ENCODE measurements around the gene RNPS1. TPM values are rescaled to one million over a fixed set of nuclear protein-coding genes. Genes with fewer than 3 reads are reported as not detected.
A peak's percentile ranks its signal among the peaks of the same experiment; 100 is the strongest.

Gene RNPS1
- total RNA-seq, 1 donor from 2014 or later = 64.5 TPM

DNA sequence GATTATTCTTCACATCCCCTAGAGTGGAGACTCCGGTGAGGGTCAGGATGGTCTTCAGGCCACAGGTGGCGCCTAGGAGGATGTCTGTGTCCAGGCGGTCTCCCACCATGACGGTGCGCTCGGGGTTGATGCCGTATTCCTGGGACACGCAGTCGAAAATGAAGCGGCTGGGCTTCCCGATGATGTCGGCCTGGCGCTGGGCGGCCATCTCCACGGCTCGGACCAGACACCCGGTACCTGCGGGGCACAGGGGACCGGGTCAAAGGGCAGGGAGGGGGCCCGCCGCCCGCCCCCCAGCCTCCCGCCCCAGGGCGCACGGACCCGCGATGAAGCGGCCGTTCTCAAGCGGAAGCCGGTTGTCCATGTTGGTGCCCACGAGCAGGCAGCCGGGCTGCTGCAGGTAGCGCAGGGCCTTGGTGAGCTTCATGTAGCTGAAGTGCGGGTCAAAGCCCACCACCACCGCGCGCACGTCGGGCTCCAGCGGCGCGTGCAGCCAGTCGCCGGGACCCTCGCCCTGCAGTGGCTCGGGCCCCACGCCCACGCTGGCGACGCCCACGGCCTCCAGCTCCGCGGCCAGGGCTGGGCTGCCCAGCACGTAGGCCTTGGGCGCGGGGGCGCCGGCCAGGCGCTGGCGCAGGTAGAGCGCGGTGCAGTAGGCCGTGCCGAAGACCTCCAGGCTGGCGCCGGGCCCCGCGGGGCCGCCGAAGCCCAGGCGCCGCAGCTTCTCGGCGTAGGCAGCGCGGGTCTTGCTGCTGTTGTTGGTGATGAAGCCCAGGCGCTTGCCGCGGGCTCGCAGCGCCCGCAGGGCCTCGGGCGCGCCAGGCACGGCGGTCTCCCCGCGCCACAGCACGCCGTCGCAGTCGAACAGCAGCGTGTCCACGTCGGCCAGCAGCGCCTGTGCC lies 53.9 kb downstream of the RNPS1 start:
- DNase-seq (ENCODE audit: low read depth, low spot score) = no peak

DNA sequence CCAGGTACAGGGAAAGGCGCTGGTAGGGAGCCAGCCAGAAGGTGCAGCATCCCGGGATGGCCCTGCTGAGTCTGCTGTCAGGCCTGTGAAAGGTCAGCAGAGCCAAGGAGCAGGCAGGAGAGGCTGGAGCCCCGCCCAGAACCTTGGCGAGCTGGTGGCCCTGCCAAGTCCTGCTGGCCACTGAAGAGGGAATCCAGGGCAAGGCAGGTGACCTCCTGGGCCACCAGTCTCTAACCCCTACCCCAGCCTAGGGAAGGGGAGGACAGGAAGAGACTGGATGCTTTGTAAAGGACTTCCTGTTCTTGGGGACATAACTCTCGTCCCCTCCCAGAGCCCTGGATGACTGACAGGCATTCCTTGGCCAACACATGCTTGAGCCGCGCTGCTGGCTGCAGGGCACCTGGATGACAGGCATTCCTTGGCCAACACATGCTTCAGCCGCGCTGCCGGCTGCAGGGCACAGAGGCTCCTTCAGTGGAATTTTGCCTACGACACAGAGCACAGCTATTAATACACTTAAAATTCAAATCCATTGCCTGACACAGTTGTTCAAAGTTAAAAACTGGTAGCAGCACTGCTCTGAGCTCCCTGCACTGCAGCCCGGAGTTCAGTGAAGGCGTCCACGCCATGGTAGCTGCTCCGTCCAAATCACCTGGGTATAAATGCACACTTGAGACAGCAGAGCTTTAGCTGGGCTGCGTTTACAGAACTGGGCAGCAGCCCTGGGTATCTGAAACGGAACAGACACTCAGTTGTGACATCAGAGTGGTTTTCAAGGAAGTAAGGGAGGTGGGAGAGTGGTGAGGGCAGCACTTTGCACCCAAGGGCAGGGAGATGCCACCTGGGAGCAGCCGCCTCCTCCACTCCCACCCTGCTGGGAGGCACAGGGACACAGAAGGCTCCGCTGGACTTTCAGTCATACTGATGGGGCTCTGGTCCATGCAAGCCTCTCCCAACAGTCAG lies 55.3 kb downstream of the RNPS1 start:
- no peak for DNase-seq (ENCODE audit: low read depth, low spot score)

DNA sequence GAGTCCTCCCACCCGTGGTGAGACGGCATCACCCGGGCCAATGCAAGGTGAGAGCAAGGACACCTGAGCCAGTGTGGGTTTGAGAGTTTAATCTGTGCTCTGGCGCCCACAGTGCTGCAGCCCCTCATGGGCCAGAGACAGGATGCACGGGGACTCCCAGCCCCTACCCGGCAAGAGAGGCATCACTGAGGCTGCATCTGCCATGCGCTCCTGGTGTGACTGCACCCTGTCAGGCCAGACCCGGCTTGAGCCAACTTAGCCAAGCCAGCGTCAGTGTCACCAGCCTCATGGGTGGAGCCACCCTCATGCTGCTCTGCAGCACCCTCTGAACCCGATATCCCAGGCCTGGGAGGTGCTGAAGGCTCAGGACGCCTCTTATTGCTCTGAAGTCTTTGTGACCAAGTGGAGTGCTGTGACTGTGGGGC lies 56.0 kb downstream of the RNPS1 start:
- no peak for DNase-seq (ENCODE audit: low read depth, low spot score)

DNA sequence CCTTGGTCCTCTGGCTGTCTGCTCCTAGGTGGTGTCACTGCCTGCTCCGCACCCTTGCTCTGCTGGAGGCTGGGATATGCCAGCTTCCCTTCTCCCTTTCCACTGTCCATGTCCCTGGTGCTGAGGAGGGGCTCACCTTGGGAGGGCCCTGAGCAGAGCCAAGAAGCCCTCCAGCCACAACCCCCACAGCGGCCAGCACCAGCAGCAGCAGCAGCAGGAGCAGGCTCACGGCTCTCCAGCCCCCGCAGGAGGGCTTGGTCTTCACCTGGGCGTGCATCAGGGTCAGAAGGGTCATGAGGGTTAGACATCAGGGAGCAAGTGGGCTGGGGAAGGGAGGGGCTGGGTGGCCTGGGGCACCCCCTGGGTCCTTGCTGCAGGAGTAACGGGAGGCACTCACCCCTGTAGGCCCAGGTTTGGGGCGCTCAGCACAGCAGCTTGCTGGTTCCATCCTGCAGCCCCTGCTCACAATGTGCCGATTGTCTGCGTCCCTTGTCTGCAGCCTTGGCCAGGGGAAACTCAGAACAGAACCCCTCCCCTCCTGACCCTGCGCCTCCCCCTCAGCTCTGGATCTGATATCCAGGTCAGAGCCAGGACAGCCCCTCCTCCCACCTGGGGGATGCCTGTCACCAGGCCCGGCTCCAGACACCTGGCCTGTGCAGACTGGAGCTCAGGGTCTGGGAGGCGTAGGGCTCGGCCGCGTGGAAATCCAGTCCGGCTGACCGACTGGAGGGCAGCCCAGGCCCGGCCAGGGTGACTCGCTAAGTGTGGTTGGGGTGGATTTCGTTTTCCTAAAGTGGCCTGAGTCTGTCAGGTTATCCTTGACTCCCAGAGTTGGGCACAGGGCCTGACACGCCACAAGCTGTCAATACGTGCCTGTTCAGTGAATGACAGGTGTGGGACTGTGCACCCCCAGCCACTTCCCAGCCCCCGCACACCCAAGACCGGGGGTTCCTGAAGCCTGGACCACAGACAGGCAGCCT lies 57.2 kb downstream of the RNPS1 start, which contains the start of gene BRICD5:
Gene BRICD5 (minus strand): TSS at position 478 of the 980 bp plus-strand sequence. CDS start 30 bp downstream, at position 448.
- no peak for DNase-seq (ENCODE audit: low read depth, low spot score)

DNA sequence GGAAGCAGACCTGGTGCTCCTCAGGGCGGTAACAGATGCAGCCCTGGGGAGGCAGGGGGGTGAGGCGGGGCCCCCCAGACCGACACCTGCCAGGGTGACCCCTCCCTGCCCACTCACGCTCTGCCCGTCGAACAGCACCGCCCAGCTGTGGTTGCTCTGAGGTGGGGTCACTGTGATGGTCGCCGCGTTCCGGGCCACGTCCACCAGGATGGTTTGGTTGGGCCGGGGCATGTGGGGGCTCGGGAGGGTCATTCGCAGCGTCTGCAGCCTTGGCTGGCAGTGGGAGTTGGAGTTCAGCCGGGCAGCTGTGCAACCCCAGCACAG lies 58.0 kb downstream of the RNPS1 start:
- no peak for DNase-seq (ENCODE audit: low read depth, low spot score)

DNA sequence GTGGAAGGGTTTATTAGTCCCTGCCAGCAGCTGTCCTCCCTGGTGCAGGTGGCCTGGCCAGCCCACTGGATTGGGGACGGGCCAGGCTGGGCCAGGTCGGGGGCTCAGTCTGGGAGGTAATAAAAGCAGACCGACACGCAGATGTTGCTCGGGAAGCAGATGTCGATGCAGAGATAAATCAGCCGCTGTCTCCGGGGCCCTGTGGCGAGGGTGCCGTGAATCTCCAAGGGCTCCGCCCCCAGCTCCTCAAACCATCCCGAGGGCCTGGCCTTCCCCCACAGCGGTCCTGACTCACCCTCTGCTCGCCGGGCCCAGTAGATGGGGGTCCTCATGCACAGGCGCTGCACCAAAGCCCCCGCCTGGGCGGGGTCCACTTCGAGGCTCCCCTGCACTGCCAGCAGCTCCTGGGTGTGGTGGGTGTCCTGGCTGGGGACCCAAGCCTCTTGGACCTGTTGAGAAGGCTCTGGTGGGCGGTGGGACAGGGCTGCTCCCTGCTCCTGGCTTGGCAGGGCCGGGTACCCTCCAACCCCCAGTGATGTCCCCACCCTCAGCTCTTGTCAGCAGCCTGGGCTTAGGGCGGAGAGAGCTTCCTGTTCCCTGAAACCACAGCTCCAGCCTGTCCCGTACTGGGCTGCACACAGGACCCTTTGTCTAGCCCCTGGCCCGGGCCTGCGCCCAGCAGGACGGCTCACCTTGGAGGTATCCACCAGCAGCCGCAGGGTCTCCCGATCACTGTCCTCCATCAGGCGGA lies 58.5 kb downstream of the RNPS1 start:
- no peak for DNase-seq (ENCODE audit: low read depth, low spot score)

DNA sequence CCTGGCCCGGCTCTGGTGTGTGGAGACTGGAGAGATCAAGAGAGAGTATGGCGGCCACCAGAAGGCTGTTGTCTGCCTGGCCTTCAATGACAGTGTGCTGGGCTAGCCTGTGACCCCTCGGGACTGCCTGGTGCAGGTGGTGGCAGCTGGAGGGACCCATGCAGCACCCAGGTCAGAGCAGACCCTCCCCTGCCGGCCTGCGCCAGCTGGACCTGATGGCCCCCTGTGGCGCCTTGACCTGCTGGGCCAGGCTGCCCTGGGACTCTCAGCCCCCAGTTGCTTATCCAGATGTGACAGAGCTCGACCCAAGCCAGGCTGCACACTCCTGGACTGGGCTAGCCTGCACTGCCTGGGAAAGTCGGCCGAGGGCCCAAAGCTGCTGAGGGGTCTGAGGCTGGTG lies 59.2 kb downstream of the RNPS1 start:
- no peak for DNase-seq (ENCODE audit: low read depth, low spot score)

DNA sequence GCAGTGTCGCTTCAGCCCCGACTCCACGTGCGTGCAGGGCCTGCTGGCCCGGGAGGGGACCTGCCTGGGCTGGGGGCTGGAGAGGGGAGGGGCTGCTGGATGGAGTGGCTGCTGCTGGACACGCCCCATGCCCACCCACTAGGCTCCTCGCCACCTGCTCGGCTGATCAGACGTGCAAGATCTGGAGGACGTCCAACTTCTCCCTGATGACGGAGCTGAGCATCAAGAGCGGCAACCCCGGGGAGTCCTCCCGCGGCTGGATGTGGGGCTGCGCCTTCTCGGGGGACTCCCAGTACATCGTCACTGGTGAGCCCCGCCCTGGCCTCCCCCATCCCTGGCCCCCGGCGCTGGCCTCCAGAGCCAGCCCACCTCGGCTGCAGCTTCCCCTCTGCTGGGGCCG lies 59.6 kb downstream of the RNPS1 start:
- DNase-seq (ENCODE audit: low read depth, low spot score) = no peak

DNA sequence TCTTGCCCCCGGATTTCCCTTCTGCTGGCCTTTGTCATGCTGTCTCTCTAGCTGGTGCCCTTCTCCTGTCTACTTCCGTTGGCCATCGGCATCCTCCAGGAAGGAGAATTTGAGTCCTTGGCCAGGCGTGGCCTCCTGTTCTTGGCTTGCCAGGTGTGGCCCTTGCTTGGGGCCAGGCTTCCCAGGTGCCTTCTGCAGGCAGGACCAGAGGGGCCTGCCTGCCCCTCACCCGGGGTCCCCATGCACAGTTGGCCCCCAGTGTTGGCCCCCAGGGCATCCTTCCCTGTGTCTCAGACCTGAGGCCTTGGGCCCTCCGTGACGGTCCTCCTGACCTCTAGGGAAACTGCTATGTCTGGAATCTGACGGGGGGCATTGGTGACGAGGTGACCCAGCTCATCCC lies 60.1 kb downstream of the RNPS1 start:
- no peak for DNase-seq (ENCODE audit: low read depth, low spot score)

DNA sequence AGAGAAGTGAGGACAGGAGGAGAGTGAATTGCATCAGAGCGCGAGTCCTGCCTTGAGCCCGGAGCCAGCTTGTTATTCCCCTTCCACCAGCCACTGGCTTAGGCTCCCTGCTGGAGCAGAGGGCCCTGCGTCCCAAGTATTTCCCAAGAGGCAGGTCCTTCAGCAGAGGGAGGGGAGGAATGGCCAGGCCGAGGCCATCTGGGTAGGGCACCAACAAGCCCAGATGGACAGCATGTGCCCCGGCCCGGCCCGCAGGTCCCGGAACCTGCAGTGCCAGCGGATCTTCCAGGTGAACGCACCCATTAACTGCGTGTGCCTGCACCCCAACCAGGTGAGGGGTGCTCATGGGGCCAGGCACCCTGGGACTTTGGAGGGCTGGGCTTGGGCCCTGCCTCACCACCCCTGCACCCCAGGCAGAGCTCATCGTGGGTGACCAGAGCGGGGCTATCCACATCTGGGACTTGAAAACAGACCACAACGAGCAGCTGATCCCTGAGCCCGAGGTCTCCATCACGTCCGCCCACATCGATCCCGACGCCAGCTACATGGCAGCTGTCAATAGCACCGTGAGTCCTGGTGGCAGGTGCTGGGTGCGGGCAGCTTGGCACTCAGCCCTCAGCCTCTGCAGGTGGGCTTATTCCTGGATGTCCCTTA lies 61.0 kb downstream of the RNPS1 start:
- DNase-seq (ENCODE audit: low read depth, low spot score) = no peak

DNA sequence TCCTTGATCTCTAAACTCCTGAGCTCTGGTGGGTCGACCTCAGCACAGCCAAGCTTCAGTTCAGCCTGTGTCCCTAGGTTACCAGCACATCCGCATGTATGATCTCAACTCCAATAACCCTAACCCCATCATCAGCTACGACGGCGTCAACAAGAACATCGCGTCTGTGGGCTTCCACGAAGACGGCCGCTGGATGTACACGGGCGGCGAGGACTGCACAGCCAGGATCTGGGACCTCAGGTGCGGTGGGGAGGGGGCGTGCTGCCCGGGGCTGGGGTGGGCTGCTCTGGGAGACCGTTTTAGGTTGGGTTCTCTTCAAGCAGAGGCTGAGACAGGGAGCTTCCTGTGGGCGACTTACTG lies 61.5 kb downstream of the RNPS1 start:
- DNase-seq (ENCODE audit: low read depth, low spot score) = no peak

DNA sequence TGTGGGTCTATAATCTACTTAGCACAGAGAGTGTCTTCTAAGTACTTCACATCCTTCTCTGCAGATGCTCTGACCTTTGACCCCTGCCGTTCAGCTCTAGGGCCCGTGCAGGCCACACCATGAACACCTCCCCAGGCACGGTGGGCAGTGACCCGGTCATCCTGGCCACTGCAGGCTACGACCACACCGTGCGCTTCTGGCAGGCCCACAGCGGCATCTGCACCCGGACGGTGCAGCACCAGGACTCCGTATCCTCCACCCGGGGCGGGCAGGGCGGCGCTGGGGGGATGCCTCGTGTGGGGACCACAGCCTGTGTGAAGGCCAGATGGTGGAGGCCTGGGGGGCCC lies 62.0 kb downstream of the RNPS1 start:
- no peak for DNase-seq (ENCODE audit: low read depth, low spot score)

DNA sequence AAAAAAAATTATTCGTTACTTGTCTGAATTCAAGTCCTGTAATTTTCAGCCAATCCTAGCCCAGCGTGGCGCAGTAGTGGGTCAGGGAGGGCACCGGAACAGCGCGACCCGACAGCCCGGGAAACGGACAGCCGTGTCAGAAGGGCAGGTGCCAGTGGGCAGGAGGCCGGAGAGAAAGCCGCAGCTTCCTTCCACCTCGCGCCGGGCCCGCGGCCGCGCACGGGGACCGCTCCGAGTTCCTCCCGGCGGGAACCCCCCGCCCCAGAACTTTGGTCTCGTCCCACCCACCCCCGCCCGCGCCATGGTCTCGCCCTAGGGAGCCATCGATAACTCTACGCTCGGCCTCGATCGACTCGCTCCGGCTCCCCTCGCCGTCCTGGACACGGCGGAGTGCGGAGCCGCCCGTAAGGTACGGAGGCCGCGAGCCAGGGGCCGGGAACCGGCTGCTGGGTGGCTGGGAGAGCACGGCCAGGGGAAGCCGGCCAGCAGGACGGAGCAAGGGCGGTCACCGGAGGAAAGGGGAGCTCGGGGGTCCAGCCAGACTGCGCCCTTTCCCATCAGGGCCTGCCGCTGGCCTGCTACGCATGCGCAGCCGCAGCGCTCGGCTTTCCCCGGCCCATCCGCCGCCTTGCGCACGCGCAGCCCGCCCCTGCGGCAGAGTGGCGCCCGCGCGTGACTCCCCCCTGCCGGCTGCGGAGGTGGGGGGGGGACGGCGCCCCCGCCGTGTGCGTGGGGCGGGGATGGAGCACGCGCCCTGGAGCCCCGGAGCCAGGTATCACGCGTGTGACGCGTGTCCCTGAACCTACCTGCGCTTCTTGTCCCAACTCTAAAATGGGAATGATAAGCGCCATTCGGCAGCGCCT lies 62.6 kb downstream of the RNPS1 start, which contains the start of gene MLST8:
Gene MLST8 (plus strand): TSS at position 351 of the 863 bp plus-strand sequence. CDS start 632 bp downstream, outside the sequence.
- DNase-seq (ENCODE audit: low read depth, low spot score) = peak; percentile 54

DNA sequence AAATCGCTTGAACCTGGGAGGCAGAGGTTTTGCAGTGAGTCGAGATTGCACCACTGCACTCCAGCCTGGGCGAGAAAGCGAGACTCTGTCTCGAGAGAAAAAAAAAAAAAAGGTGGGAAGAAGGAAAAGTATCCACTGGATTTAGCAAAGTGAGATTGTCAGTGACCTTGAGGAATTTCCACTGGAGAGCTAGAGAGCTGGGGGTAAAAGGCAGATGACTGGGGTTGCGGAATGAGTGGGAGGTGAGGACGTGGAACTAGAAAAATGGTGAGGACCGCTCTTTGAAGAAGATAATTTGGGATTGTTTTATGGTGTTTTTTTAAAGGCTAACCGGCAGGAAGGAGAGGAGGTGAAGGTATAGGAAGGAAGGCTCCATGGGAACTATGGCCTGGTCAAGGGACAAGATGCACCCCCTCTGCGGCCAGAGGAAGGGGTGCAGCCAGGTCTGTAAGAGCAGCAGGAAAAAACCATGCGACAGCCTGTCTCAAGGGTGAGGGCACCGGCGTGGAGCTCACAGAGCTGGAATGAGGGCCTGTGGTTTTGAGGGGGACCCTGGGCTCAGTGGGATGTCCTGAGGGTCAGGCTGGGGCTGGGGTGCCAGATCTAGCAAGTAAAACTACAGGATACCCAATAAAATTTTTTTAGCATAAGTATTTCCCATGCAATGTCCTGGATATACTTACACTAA lies 63.4 kb downstream of the RNPS1 start:
- no peak for DNase-seq (ENCODE audit: low read depth, low spot score)

Data from pulmonary artery endothelial cell (primary cell).